ENCODE results near the gene GPR162.
A peak's percentile ranks its signal among the peaks of the same experiment; 100 is the strongest.
"Not testable (repeated sequence)": the region's sequence is repeated elsewhere in the genome, so short reads cannot be mapped to it uniquely, and the experiment has no call there.

Gene GPR162

DNA sequence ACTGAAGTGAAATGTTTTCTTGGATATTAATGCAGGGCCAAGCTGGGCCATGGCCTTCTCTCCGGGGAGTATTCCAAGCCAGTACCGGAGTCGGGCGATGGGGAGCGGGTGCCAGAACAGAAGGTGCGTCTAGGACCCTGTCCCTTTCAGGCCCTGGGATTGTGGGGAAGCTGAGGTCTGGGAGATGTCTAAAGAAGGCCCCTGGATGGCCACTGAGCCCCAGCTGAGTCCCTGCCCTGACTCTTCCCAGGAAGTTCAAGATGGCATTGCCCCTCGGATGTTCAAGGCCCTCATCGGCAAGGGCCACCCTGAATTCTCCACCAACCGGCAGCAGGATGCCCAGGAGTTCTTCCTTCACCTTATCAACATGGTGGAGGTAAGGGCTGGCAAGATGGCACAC, 38.5 kb downstream of the GPR162 start:
- FAIRE-seq: no peak

DNA sequence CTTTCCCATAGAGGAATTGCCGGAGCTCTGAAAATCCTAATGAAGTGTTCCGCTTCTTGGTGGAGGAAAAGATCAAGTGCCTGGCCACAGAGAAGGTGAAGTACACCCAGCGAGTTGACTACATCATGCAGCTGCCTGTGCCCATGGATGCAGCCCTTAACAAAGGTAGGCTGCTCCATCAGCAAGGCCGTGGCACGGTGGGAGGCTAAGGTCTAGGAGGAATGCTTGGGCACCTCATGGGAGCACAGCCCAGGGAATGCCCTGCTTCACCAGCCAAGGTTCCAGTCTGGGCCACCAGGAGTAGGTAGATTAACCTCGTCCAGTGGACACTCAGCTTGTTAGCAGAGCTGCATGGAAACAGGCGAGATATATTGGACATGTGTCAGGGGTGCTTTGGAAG, 39.3 kb downstream of the GPR162 start:
- FAIRE-seq: no peak

DNA sequence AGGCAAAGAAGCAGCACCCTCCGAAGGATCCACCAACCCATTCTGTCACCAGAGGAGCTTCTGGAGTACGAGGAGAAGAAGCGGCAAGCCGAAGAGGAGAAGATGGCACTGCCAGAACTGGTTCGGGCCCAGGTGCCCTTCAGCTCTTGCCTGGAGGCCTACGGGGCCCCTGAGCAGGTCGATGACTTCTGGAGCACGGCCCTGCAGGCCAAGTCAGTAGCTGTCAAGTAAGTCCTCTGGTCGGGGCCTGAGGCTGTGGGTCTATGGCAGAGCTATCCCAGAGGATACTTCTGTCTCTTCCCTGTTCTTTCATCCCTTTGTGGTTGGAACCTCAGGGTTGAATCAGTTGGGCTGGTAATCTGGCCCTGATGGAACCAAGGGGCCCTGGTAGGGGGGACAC, 39.8 kb downstream of the GPR162 start:
- FAIRE-seq: no peak

DNA sequence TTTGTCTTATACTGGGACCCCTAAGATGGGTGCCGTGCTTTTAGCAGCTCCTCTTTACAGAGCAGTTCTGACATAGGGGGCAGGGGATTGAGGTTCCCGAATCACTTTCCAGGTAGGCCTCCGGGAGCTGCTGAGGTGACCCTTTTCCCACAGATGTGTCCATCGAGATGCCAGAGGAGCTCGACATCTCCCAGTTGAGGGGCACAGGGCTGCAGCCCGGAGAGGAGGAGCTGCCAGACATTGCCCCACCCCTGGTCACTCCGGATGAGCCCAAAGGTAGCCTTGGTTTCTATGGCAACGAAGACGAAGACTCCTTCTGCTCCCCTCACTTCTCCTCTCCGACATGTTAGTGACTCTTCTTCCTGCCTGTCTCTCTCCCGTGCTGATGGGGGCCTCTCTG, 41.4 kb downstream of the GPR162 start:
- no peak for FAIRE-seq

DNA sequence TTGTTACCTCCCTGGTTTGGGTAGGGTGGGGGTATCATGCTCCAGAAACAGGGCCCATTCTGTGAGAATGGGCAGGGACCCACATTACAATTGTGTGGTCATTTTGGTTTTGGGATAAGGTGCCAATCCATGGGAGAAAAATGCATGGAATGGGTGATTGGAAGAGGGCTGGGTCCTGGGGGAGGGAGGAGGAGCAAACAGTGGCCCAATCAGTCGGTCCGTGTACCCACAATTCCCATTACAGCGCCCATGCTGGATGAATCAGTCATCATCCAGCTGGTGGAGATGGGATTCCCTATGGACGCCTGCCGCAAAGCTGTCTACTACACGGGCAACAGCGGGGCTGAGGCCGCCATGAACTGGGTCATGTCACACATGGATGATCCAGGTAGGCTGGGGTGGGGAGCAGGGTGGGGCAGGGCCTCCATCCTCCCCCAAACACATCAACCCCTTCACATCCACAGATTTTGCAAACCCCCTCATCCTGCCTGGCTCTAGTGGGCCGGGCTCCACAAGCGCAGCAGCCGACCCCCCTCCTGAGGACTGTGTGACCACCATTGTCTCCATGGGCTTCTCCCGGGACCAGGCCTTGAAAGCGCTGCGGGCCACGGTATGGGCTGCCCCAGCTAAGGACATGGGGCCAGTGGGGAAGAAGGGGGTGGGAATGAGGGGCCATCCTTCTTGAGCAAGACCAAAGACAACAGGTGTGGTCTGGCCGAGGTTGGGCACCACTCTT, 42.1 kb downstream of the GPR162 start:
- no peak for FAIRE-seq

DNA sequence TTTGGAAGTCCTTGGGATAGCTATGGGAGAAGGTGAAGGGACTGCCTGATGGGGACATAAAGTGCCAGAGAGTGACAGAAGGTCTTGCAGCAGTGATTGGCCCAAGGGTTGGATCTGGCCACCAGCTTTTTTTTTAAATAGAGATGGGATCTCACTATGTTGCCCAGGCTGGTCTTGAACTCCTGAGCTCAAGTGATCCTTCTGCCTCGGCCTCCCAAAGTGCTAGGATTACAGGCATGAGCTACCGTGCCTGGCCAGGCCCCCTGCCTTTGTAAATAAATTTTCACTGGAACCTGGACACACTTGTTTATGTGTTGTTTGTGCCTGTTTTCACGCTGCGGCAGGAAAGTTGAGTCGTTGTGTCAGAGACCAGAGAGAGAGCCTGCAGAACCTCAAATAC, 43.7 kb downstream of the GPR162 start:
- FAIRE-seq: not testable (repeated sequence)

DNA sequence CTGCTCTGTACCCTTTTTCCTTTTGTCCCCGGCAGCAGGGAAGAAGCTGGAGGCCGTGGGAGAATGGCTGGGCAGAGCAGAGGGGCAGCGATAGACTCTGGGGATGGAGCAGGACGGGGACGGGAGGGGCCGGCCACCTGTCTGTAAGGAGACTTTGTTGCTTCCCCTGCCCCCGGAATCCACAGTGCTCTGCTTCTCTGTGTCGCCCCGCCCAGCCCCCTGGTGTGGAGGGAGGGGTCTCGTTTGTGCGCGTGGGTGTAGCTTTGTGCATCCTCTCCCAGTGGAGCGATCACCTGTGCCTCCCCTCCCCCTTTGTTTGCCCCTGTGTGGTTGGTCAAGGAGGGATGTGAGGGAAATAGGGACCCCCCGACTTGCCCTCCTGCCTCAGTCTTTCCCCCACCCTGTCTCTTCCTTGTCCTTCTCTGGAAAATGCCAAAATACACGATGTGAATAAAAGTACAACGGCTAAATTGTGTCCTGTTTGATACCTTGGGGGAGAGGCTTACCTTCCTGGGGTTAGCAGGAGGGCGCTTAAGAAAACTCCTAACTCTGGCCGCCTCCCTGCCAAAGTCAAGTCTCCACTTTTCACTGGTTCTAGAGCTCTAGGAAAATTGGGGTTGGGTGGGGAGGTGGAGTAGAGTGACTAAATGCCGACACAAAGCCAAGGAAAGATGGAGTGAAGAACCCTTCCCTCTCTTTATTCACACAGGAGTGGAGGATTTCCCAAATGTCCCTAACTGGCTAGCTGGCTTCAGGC, 44.7 kb downstream of the GPR162 start:
- no peak for FAIRE-seq

DNA sequence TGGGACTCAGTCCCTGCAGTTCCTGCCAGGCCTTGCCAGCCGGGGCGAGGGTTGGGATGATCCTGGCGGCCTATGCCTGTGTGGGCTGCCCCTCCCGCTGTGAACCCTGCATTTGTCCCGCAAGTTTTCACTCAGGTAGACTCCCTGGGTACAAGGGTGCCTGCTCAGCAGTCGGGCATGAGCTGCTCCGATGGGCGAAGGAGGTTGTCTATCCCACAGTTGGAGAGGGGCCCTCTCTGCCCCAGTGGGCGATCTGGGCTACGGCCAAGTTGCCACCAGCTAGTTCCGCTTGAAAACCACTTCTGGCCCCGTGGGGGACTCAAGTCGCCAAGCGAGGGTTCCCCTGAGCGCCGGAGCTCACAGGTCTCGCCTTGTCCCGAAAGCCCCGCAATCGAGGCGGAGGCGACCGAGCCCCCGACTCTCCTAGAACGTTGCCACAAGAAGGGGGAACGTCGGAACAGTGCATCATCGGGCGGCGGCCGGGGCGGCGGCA, 45.3 kb downstream of the GPR162 start:
- FAIRE-seq: no peak

DNA sequence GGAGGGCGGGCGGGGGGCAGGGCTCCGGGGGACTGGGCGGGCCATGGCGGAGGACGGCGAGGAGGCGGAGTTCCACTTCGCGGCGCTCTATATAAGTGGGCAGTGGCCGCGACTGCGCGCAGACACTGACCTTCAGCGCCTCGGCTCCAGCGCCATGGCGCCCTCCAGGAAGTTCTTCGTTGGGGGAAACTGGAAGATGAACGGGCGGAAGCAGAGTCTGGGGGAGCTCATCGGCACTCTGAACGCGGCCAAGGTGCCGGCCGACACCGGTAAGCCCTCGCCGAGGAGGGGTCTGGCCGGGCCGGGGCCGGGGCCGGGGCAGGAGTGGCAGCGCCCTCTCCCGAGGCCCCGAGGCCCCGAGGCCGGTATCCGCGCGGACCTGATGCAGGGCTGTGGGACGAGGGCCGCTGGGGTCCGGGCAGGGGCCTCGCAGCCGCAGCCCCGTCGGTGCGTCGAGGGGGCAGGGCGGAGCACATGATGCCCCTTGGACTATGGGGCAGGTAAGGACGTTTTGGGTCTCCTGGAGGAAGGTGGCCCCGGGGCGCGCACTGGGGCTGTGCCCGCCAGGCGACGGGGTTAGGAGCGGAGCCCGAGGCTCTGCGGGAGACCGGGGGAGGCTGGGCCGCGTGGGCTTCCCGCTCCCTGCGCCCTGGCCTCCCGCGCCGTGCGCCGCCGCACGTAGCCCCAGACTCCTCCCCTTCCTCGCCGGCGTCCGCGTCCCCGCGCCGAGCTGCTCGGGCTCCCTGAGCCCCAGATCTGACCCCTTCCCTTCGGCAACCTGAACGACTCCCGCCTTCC, 46.0 kb downstream of the GPR162 start, which contains the start of gene TPI1:
TSS of gene TPI1 (plus strand) at position 119 of the 798 bp plus-strand sequence. CDS start at position 155, 36 bp downstream.
- FAIRE-seq: no peak

DNA sequence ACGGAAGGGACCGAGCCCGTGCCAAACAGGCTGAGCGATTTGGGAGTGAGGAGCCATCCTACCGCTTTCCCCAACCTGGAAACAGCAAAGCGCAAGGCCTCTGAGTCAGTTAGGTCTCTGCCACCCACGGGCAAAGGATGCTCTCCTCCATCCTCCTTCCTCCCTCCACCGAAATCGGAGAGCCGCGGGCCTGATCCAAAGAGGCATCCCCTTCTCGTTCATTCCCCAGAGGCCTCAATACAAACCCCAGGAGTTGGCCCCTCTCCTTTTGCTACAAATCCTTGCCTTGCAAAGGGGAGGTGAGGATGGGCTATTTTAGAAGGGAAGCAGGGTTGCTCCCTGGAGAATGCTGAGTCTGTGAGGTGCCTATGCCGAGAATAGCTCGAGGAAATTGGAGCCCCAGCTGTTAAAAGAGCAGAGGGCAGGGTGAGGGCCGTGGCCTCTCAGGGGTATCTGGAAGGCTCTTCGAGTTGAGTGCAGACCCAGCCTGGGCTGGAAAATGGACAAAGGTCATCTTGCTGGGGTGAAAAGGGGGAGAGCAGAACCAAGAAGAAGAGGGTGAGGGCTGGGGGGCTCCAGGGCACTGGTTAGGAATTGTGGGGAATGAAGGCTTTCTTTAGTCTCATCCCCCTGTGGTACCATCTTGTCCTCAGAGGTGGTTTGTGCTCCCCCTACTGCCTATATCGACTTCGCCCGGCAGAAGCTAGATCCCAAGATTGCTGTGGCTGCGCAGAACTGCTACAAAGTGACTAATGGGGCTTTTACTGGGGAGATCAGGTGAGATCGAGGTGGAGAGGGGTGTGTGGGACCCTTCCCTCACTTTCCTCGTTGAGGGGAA, 46.8 kb downstream of the GPR162 start:
- no peak for FAIRE-seq

DNA sequence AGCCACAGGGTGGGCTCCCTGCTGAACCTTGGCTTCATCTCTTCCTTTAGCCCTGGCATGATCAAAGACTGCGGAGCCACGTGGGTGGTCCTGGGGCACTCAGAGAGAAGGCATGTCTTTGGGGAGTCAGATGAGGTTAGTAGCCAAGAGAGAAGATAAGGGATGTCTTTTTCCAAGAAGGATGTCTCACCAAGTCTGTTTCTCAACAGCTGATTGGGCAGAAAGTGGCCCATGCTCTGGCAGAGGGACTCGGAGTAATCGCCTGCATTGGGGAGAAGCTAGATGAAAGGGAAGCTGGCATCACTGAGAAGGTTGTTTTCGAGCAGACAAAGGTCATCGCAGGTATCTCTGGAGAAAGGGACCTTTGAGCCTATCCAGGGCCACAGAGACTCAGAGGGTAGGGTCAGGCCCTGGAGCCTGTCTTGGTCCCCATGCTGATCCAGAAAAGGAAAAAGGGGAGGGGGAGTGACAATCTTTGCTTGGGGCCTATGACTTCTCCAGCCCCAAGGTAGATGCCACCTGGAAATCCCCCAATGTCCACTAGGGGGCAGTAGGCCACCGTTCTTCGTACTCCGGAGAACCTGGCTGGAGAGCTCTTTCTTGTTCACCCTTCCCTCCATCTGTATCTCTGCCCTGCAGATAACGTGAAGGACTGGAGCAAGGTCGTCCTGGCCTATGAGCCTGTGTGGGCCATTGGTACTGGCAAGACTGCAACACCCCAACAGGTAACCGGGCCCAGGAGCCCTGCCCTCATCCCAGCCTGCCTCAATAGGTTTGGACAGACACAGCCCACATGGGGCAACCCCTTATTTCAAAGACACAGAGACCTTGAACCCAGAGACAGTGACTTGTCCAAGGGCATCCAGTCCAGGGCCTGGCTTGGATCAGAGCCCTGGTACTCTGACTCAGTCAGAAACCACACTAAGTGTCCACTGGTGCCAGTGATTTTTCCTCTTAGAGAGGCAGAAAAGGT, 47.7 kb downstream of the GPR162 start:
- no peak for FAIRE-seq

DNA sequence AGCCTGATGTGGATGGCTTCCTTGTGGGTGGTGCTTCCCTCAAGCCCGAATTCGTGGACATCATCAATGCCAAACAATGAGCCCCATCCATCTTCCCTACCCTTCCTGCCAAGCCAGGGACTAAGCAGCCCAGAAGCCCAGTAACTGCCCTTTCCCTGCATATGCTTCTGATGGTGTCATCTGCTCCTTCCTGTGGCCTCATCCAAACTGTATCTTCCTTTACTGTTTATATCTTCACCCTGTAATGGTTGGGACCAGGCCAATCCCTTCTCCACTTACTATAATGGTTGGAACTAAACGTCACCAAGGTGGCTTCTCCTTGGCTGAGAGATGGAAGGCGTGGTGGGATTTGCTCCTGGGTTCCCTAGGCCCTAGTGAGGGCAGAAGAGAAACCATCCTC, 48.7 kb downstream of the GPR162 start:
- not testable (repeated sequence) for FAIRE-seq

DNA sequence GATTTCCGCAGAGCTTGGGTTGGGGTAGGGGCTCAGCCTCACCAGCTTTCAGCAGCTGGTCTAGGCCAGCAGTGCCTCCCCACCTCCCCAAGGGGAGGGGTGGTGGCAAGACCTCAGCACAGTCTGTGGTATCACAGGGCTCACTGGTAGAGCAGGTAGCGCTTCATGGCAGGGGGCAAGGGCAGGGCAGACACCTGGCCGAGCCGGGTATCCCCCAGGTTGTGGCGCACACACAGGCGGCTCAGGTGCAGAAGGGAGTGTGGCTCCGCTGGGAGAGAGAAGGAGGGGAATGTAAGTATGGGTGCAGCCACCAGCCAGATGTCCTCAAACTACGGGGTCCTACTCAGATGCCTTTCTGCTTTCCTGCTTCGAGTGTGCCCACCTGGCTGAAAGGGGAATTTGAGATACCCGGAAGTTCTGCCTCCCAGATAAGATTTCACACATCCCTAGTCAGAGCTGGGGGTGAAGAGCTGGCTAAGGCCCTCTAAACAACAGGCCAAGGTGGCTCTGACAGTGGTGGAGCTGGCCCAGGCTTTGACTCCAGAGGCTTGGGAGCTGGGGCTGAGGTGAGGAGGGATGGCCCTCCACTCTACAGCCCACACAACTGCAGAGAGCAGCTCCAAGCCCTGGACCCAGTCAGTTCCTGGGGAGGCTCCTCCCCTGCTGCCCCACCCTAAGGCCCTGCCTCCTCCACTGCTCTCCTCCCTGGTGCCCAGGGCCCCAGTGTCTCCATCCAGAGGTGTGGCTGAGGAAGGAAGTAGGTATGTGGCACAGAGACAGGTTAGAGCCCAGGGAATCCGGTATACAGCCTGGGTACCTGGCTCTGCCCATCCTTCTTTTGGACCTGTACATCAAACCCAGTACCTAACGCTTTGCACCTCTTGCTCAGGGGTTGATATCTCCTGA, 49.7 kb downstream of the GPR162 start:
- FAIRE-seq: no peak

DNA sequence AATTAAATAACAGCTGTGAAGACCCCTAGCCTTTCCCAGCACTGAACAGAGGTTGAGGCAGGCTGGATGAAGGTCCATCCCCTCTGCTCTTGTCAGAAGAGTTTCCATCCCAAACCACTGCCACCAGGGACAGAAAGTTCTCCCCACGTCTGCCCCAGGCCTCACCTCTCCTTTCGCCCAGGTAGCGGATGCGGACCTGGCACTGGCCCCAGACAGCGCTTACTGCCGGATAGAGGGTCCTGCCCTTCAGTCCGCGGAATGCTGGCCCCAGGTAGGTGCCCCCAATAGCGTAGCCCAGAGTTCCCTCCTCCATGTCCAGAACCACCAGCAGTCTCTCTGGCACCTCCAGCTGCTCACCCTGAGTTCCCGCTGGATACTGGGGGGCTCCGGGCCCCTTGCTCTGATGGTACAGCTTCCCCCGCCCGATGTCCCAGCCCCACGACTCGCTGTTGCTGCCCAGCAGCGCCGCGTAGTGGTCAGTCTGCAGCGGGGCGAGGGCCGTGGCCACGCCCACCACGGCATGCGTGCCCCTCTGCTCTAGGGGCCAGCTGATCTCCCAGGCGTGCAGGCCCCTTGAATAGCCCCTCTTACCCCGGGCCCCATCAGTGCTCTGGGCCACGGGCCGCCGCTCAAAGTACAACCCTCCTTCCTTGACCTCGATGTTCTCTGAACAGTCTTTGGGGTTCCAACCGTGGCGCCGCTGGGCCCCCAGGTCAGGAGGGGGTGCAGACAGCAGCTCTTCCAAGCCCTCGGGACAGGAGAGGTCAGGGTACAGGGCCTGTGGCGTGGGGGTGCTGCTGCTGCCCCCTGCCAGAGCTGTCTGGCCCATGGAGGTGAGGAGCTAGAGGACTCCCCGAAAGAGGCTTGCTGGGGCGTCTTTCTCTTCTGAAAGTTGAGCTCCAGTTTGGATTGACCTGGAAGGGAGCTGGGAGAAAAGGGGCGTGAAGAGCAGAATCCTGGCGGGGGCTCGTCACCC, 50.7 kb downstream of the GPR162 start:
- FAIRE-seq: no peak

DNA sequence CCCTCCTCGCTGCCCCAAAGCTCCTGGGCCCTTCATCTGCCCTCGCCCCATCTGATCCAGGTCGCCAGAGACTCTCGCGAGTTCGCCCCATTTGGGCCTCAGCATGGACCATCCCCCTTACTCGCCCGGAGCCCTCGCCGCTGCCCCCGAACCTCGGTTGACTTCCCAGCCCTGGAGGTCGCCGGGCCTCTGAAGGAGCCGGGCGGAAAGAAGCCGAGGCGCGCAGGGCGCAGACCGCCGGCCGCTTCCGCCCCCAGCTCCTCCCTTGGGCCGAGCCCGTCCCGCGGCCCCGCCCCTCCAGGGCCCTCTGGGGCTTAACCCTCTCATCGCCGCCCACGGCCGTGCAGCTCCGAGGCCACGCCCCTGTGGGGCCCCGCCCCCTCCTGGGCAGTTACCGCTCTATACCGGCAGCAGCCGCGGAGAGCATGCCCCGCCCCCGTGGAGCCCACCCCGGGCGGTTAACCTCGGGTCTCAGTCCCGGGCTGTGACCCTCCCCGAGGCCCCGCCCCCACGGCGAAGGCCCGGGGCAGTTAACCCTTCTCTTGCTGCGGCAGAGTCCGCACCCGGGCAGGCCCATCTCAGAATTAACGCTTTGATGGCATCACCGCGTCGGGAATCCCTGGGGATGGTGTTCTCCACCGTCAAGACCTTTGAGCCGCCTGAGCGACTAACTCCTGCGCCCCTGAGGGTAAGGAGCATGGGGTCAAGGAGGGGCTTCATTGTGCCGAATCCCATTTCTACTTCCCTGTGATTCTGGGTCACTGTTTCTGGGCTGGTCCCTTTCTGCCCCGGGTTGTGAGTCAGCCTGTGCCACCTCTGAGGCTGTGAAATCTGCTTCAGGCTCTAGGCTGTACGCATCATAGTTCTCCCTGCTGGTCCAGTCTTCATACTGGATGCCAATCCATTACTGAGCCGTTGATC, 51.7 kb downstream of the GPR162 start, which contains the start of gene SPSB2:
TSS of gene SPSB2 (minus strand) at position 210 of the 921 bp plus-strand sequence. CDS start 402 bp downstream, outside the sequence.
- peak; percentile 49 for FAIRE-seq

DNA sequence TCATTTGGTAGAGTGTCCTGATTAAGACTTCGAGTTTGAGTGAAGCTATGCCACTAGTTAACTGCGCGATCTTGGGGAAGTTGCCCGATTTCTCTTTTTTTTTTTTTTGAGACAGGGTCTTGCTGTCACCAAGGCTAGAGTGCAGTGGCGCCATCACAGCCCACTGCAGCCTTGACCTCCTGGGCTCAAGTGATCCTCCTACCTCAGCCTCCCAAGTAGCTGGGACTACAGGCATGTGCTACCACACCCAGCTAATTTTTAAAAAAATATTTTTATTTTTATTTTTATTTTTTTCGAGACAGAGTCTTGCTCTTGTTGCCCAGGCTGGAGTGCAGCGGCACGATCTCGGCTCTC, 52.4 kb downstream of the GPR162 start:
- FAIRE-seq: not testable (repeated sequence)
